HG03066 (cell line): ENCODE results near the gene CCDC18.
"Not testable (repeated sequence)": the region's sequence is repeated elsewhere in the genome, so short reads cannot be mapped to it uniquely, and the experiment has no call there.

Experiments
- ATAC-seq: cut with Tn5 transposase; IDR thresholded peaks from one replicate; pipeline ENCODE4 v1.9.1; 2021; ENCODE audit warnings: low read depth; ENCODE audit not compliant: unreplicated experiment

Gene CCDC18

DNA sequence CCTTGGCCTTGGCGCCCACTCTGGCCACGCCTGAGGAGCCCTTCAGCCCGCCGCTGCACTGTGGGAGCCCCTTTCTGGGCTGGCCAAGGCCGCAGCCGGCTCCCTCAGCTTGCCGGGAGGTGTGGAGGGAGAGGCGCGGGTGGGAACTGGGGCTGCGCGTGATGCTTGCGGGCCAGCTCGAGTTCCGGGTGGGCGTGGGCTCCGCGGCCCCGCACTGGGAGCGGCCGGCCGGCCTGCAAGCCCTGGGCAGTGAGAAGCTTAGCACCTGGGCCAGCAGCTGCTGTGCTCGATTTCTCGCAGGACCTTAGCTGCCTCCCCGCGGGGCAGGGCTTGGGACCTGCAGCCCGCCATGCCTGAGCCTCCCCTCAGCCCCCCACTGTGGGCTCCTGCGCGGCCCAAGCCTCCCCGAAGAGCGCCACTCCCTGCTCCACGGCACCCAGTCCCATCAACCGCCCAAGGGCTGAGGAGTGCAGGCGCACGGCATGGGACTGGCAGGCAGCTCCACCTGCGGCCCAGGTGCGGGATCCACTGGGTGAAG, 10.3 kb upstream of the CCDC18 start:
- not testable (repeated sequence) for ATAC-seq

DNA sequence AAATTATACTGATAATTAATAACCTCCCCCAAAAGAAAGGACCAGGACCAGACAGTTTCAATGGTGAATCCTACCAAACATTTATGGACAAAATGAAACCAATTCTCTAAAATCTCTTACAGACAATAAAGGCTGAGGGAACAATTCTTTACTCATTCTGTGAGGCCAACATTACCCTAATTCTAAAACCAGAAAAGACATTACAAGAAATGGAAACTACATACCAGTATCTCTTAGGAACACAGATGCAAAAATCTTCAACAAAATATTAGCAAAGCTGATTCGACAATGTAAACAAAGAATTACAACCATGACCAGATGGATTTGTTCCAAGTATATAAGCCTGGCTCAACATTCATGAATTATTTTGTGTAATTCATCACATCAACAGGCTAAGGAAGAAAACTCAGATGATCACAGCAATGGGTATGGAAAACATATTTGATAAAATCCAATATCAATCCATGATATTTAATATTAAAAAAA, 8.9 kb upstream of the CCDC18 start:
- ATAC-seq, result no peak

GRCh38 chr1:93172778-93173177, 7.7 kb upstream of the CCDC18 start:
- no peak for ATAC-seq

DNA sequence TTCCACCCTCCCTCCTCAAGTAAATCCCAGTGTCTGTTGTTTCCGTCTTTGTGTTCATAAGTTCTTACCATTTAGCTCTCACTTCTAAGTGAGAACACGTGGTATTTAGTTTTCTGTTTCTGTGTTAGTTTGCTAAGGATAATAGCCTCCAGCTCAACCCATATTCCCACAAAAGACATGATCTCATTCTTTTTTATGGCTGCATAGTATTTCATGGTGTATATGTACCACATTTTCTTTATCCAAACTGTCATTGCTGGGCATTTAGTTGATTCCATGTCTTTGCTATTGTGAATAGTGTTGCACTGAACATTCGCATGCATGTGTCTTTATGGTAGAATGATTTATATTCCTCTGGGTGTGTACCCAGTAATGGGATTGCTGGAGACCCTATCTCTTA, 5.9 kb upstream of the CCDC18 start:
- not testable (repeated sequence) for ATAC-seq

DNA sequence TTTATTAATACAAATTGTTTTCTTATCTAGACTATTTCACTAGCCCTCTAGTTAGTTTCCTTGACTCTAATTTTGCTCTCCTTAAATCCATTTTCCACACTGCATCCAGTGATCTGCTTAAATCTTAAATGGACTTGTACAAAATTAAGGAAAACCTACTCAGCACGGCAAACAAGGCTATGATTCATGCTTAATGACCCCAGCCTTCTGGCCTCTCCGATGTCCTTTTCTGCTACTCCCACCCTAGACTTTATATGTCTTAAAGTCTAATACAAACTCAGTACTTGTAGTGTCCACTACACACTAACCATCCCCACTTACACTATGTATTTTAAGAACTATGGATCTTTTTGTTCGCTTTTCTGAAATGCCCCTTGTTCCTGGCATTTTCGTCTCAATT, 2.5 kb upstream of the CCDC18 start:
- ATAC-seq, result no peak

DNA sequence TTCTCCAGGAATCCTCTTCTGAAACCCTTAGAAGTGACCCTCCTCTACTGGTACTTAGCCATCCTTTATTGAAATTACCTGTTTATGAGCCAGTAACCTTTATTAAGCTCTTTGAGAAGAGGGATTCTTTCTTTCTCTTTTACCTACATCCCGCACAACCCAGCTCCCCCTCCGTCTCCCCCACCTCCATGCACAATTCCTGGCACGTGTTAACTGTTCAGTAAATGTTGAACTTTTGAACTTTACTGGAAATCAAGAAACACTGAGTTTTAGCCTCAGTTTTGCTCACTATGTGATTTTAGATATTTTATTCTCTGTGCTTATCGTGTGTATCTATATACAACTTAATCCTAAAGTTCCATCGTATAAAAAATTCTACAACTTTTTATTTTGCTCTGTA, 2.1 kb upstream of the CCDC18 start:
- ATAC-seq, result no peak

- ATAC-seq, result peak; percentile 82
Measured at GRCh38 chr1:93179886-93180722, 420 bp upstream of the CCDC18 start, which contains the start of gene TMED5. TMED5 (minus strand) TSS chr1:93180413; CDS start chr1:93180242, 171 bp downstream.

DNA sequence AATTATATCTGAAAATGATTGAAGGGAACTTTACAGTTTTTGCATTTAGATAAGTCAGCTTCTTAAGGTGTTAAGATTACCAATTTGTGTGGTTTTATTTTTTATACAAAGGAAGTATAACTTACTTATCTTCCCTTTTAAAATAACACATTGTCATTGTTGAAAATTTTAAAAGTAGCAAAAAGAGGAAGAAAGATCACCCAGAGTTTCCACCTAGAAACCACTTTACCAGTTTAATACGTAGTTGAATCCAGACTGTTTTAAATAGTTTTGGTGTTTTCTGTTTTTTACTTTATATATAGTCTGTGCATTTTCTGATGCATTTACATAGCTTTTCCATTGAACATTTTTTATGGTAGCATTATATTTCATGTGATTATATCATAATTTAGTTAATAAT, 6.1 kb downstream of the CCDC18 start:
- ATAC-seq, result peak; percentile 53

- no peak for ATAC-seq
Measured at GRCh38 chr1:93190432-93190831, 9.9 kb downstream of the CCDC18 start.

GRCh38 chr1:93194231-93194990, 13.9 kb downstream of the CCDC18 start:
- no peak for ATAC-seq

DNA sequence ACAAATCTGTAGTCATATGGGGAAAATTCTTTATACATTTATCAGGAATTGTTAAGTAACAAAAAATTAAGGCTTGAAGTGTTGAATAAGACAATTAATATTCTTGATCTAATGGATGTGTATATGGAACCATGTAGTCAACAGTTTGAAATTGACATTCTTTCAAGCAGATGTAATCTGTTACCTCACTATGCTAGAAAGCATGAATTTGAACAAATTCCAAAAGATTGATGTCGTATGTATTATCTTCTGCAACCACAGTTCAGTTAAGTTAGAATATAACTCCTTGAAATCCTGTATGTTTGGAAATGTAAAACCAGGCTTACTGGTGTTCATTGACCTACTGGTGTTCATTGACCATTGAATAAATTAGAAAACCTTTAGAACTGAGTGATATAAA, 16.1 kb downstream of the CCDC18 start:
- ATAC-seq, result no peak

DNA sequence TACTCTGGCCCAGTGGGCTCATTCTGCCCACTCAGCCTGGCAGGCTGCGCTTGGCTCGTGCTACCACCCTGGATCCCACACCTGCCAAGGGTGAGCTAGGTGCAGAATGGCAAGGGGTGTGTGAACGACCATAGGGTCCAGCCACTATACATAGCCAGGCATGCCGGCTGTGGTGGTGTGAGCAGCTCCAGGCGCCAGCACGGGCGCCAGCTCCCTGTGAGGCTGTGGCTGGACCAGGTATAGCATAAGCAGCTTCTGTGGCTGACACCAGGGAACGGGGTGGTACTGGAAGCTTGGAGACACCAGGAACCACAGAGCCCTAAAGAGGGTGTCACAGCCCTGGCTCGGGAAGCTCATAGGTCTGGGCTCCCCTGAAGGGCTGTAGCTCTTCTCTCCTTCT, 18.6 kb downstream of the CCDC18 start:
- no peak for ATAC-seq

GRCh38 chr1:93200086-93200620, 19.6 kb downstream of the CCDC18 start:
- ATAC-seq, result no peak

DNA sequence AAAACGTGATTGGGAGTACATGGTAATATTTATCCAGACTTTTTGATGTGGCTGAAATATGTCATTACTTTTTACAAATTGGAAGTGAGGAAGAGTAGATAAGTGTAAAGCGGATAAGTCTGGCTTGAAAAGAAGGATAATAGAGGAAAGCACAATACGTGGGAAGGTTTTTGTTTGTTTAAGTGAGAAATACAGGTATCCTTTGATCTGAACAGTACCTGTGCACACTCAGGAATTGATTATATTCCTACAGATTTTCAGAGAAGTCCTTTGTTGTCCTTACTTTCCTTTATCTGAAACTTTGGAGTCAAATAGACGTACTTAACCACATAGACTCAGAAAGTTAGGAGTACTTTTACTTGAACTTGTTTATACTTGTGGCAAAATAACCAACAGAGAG, 20.2 kb downstream of the CCDC18 start:
- no peak for ATAC-seq

GRCh38 chr1:93205892-93206566, 25.5 kb downstream of the CCDC18 start:
- no peak for ATAC-seq

DNA sequence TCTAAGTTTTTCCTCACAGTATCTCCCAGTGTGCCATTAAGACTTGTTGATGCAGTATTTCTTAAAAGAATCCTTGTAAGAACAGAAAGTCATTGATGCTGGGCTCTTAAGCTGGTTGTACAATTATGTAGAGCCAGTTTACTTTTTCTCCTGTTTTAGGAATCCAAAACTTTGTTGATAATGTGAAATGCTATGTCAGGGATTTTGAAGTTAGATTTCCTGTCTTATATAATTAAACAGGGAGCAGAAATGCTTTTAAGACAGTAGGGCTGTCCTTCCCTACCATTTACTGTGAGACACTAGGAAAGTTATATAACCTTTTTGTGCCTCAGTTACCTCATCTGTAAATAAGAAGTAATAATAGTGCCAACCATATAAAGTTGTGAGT, 26.0 kb downstream of the CCDC18 start:
- ATAC-seq, result no peak

DNA sequence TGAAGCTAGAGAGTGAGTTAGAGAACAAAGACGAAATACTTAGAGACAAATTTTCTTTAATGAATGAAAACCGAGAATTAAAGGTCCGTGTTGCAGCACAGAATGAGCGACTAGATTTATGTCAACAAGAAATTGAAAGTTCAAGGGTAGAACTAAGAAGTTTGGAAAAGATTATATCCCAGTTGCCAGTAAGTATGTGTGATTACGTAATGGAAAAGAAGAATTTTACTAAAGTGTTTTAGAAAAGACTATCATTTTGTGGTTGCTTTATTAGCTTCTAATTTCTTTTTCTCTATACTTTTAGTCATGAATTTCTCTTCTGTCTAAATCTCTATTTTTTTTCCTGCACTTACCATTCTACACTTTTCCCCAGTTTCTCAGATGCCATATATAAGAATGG, 26.7 kb downstream of the CCDC18 start:
- ATAC-seq, result no peak

DNA sequence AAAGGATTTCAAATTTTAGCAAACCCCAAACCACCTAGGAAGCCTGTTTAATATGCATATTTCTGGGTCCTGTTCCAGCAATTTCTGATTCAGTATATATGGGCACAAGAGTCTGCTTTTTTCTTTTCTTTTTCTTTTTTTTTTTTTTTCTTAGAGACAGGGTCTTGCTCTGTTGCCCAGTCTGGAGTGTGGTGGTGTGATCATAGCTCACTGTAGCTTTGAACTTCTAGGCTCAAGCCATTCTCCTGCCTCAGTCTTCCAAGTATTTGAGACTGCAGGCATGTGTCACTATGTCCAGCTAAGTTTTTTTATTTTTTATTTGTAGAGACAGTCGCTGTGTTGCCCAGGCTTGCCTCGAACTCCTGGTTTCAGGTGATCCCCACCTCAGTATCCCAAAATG, 34.8 kb downstream of the CCDC18 start:
- ATAC-seq, result no peak

DNA sequence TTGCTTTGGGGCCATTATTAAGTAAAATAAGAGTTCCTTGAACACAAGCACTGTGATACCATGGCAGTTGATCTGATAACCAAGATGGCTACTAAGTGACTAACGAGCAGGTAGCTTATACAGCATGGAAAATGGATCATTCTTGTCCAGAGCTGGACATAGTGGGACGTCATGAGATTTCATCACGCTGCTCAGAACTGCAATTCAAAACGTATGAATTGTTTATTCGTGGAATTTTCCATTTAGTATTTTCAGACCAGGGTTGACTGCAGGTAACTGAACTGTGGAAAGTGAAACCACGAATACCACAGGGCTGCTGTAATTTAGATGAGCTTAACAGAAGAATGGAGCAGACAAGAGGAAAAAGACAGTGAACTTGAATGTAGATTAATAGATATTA, 38.9 kb downstream of the CCDC18 start:
- no peak for ATAC-seq

- not testable (repeated sequence) for ATAC-seq
Measured at GRCh38 chr1:93220716-93221115, 40.2 kb downstream of the CCDC18 start.

GRCh38 chr1:93221913-93222312, 41.4 kb downstream of the CCDC18 start:
- ATAC-seq, result no peak
